Nephron (organoid): ENCODE measurements around the gene DAPL1.

Source experiments
- H3K27ac Mint-ChIP-seq, 3 experiments: 2 replicates each; pipeline ENCODE4 v1.8.0; 2020; ENCODE audit warnings: mixed read lengths in 3 of 3, mild to moderate bottlenecking in 2 of 3, moderate library complexity in 1 of 3
- H3K27me3 Mint-ChIP-seq: 2 replicates; pipeline ENCODE4 v1.8.0; 2021; ENCODE audit warnings: low read depth, mild to moderate bottlenecking, moderate library complexity, mixed read lengths
- H3K36me3 Mint-ChIP-seq: 2 replicates; pipeline ENCODE4 v1.8.0; 2020; ENCODE audit warnings: low read depth, mixed read lengths
- H3K4me1 Mint-ChIP-seq: 2 replicates; pipeline ENCODE4 v1.8.0; 2020; ENCODE audit warnings: mixed read lengths
- H3K4me3 Mint-ChIP-seq, 3 experiments: 2 replicates each; pipeline ENCODE4 v1.8.0; 2020; ENCODE audit warnings: mild to moderate bottlenecking in 3 of 3, mixed read lengths in 3 of 3, moderate library complexity in 2 of 3
- H3K9me3 Mint-ChIP-seq: 2 replicates; pipeline ENCODE4 v1.8.0; 2020; ENCODE audit warnings: mixed read lengths
- CTCF ChIP-seq, 3 experiments: fragments of 200-600 bp; sonication (generic); IDR thresholded peaks; one replicate each; pipeline ENCODE4 v1.5.0; 2021; ENCODE audit warnings: antibody characterized with exemption in 3 of 3; ENCODE audit not compliant: unreplicated experiment in 3 of 3

The DAPL1 gene

GRCh38 chr2:158760887-158761286 is 34.2 kb upstream of the DAPL1 start:
- Mint-ChIP-seq H3K9me3 (peaks cover 2% of the 10 kb centered on the region), H3K27ac (no peak overlapping the region), H3K27me3 (peaks cover 4% of the 10 kb centered on the region), H3K4me1 (no peaks in the 10 kb centered on the region), H3K36me3 (no peaks in the 10 kb centered on the region), H3K4me3 (no peak overlapping the region)
- no peak for TF ChIP-seq CTCF (IDR thresholded peaks at IDR 0.05; ENCODE audit: unreplicated experiment in 3 of 3)

- peaks cover 4% of the 10 kb centered on the region for H3K27me3 Mint-ChIP-seq
- no peak overlapping the region for H3K27ac Mint-ChIP-seq
- H3K4me3 Mint-ChIP-seq: no peak overlapping the region
- H3K36me3 Mint-ChIP-seq: no peaks in the 10 kb centered on the region
- no peak for TF ChIP-seq CTCF (IDR thresholded peaks at IDR 0.05; ENCODE audit: unreplicated experiment in 3 of 3)
- no peaks in the 10 kb centered on the region for H3K4me1 Mint-ChIP-seq
- H3K9me3 Mint-ChIP-seq: peaks cover 2% of the 10 kb centered on the region
These were observed 33.5 kb upstream of the DAPL1 start for GRCh38 chr2:158761621-158762020.

- no peak for TF ChIP-seq CTCF (IDR thresholded peaks at IDR 0.05; ENCODE audit: unreplicated experiment in 3 of 3)
- Mint-ChIP-seq H3K9me3 (peaks cover 2% of the 10 kb centered on the region), H3K27me3 (peaks cover 4% of the 10 kb centered on the region), H3K4me1 (no peaks in the 10 kb centered on the region), H3K27ac (no peak overlapping the region), H3K4me3 (no peak overlapping the region), H3K36me3 (no peaks in the 10 kb centered on the region)
These were observed 32.8 kb upstream of the DAPL1 start for GRCh38 chr2:158762336-158762735.

GRCh38 chr2:158766524-158766923 is 28.6 kb upstream of the DAPL1 start:
- peaks cover 8% of the 10 kb centered on the region for H3K4me1 Mint-ChIP-seq
- H3K27ac Mint-ChIP-seq: no peak overlapping the region

GRCh38 chr2:158772306-158773078 is 22.6 kb upstream of the DAPL1 start:
- no peak for TF ChIP-seq CTCF (IDR thresholded peaks at IDR 0.05; ENCODE audit: unreplicated experiment in 3 of 3)
- no peaks in the 10 kb centered on the region for H3K36me3 Mint-ChIP-seq
- no peak overlapping the region for H3K4me3 Mint-ChIP-seq
- H3K27me3 Mint-ChIP-seq: peaks cover 5% of the 10 kb centered on the region
- peaks cover 42% of the 10 kb centered on the region for H3K4me1 Mint-ChIP-seq
- no peaks in the 10 kb centered on the region for H3K9me3 Mint-ChIP-seq
- H3K27ac Mint-ChIP-seq: no peak overlapping the region

More at GRCh38 chr2:158766524-158766923, 28.6 kb upstream of the DAPL1 start:
- TF ChIP-seq CTCF (IDR thresholded peaks at IDR 0.05; ENCODE audit: unreplicated experiment in 3 of 3): no peak
- H3K27me3 Mint-ChIP-seq: peaks cover 5% of the 10 kb centered on the region
- no peaks in the 10 kb centered on the region for H3K36me3 Mint-ChIP-seq
- H3K9me3 Mint-ChIP-seq: no peaks in the 10 kb centered on the region
- no peak overlapping the region for H3K4me3 Mint-ChIP-seq

GRCh38 chr2:158773121-158773520 is 22.0 kb upstream of the DAPL1 start:
- TF ChIP-seq CTCF (IDR thresholded peaks at IDR 0.05; ENCODE audit: unreplicated experiment in 3 of 3): no peak
- Mint-ChIP-seq H3K4me1 (peaks cover 47% of the 10 kb centered on the region), H3K27ac (no peak overlapping the region), H3K9me3 (no peaks in the 10 kb centered on the region), H3K4me3 (no peak overlapping the region), H3K27me3 (peaks cover 5% of the 10 kb centered on the region), H3K36me3 (no peaks in the 10 kb centered on the region)
